ENCODE measurements around the gene KLK14.

The KLK14 gene, protein sequence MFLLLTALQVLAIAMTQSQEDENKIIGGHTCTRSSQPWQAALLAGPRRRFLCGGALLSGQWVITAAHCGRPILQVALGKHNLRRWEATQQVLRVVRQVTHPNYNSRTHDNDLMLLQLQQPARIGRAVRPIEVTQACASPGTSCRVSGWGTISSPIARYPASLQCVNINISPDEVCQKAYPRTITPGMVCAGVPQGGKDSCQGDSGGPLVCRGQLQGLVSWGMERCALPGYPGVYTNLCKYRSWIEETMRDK

DNA sequence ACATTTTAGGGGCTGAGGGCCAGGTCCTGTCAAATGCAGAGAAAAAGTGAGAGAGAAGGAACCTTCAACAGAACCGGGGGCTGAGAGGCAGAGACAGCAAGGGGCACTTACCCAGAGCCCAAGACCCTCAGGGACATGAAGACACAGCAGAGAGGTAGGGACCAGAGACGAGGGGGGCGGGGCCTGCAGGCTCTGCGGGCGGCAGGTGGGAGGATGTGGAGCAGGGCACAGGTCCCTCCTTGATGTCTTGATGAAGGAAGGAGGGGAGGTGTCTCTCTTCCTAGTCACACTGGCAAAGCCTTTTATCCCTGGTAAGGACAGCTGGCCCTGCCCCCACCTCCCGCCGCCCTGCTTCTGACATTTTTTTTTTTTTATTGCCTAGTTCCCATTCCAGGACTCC, at the start of gene KLK14:
Gene KLK14 (minus strand): TSS at position 277 of the 400 bp plus-strand sequence. CDS start 273 bp downstream, at position 4.
- H3K4me3 ChIP-seq (ENCODE audit: low read depth, low read length): no peak within 1 kb of the TSS

DNA sequence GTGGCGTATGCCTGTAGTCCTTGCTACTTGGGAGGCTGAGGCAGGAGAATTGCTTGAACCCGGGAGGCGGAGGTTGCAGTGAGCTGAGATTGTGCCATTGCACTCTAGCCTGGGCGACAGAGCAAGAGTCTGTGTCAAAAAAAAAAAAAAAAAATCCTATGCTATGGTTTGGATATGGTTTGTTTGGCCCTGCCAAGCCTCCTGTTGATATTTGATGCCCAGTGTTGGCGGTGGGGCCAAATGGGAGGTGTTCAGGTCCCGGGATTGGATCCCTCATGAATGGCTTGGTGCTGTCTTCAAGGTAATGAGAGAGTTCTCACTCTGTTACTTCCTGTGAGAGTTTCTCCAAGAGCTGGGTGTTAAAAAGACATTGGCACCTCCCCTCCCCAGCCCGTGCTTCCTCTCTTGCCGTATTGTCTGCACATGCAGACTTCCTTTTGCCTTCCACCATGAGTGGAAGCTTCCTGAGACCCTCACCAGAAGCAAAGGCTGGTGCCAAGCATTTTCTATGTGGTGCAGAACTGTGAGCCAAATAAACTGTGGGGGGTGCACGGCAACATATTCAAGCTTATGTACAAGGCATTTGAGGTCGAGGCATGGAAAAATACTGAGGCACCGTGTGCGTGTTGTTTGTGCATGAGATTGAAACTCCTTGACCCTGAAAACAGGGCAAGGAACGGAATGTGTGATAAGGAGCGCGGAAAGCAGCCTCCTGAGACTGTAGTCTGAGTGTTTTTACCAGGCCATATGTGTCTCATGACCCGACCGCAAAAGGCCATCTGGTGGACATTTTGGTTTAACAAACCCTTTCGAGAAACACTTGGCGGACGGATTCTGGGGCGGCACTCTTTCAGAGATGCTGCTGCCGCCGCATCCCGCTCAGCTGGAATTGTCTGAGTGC, 49.3 kb upstream of the KLK14 start:
- H3K4me3 ChIP-seq (ENCODE audit: low read depth, low read length): no peak overlapping the region

DNA sequence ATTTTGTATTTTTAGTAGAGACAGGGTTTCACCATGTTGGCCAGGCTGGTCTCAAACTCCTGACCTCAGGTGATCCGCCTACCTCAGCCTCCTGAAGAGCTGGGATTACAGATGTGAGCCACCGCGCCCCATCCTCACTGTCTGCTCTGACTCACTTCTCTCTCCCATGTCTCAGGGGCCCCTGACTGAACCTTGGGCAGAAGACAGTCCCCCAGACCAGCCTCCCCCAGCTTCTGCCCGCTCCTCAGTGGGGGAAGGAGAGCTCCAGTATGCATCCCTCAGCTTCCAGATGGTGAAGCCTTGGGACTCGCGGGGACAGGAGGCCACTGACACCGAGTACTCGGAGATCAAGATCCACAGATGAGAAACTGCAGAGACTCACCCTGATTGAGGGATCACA, 47.0 kb upstream of the KLK14 start:
- no peak overlapping the region for H3K4me3 ChIP-seq (ENCODE audit: low read depth, low read length)

DNA sequence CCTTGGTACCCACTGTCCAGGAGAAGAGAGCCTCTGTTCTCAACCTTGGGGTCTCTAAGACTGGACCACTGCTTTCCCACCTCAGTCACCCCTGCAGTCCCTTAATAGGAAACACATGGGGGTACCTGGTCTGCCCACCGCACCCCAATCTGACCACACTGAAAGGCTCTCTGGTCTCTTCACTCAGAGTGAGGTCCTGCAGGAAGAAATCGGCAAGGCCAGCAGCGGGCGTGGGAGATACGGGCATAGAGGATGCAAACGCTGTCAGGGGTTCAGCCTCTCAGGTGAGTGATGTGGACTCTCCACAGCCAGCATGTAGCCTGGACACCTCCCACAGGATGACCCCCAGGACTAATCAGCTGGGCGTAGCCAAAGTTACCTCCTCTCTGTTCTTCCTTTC, 45.5 kb upstream of the KLK14 start:
- no peak overlapping the region for H3K4me3 ChIP-seq (ENCODE audit: low read depth, low read length)

DNA sequence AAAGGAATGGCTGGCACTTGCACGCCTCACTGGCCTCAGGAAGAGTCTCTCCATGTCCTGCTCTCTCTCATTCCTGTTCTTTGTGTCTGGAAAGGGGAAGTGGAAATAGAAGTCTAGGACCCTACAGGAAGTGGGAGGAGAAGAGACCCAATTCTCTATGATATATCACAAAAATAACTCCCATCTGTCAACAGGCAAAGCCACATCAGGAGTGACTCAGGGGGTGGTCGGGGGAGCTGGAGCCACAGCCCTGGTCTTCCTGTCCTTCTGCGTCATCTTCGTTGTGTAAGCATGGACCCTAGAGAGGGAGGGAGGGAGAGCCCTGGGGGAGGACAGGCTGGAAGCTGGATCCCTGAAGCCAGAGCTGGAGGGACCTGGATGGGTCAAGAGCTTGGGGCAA, 45.1 kb upstream of the KLK14 start:
- no peak overlapping the region for H3K4me3 ChIP-seq (ENCODE audit: low read depth, low read length)

DNA sequence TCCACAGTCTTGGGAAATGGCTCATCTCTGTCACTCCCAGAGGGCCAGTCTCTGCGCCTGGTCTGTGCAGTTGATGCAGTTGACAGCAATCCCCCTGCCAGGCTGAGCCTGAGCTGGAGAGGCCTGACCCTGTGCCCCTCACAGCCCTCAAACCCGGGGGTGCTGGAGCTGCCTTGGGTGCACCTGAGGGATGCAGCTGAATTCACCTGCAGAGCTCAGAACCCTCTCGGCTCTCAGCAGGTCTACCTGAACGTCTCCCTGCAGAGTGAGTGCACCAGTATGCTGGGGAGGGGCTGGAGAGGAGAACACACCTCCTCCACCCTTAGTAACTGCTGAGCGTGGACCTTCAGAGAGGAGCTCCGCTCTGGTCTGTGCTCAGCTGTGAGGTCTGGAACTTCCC, 44.3 kb upstream of the KLK14 start:
- H3K4me3 ChIP-seq (ENCODE audit: low read depth, low read length): no peak overlapping the region

DNA sequence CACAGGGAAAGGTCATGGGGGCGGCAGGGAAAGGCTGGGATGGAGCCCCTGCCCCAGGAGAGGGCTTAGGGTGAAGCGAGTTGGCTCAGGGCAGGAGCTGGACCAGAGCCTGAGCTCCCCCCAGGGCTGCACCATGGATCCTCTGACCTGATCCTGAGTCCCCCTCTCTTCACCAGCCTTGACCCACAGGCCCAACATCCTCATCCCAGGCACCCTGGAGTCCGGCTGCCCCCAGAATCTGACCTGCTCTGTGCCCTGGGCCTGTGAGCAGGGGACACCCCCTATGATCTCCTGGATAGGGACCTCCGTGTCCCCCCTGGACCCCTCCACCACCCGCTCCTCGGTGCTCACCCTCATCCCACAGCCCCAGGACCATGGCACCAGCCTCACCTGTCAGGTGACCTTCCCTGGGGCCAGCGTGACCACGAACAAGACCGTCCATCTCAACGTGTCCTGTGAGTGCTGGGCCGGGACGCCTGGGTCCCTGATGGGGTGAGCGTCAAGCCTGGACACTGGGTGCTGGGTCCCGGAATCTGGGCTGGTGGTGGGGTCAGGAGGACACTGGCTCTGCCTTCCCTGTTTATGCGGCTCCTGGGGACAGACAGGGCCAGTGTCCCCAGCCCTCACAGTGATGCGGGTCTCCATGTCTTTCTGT, 42.9 kb upstream of the KLK14 start:
- H3K4me3 ChIP-seq (ENCODE audit: low read depth, low read length): no peak overlapping the region

DNA sequence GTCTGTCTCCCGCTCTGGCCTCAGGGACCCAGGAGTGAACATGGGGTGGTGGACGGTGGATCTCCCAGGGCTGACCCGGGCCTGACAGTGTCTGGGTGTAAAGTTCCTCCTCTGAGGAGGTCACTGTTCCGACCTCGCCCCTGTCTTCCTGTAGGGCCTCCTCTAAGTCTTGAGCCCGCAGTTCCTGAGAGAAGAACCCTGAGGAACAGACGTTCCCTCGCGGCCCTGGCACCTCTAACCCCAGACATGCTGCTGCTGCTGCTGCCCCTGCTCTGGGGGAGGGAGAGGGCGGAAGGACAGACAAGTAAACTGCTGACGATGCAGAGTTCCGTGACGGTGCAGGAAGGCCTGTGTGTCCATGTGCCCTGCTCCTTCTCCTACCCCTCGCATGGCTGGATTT, 42.0 kb upstream of the KLK14 start, which contains the start of gene SIGLEC9:
Gene SIGLEC9 (plus strand): TSS at position 178 of the 400 bp plus-strand sequence. CDS start 69 bp downstream, at position 247.
- no peak within 1 kb of the TSS for H3K4me3 ChIP-seq (ENCODE audit: low read depth, low read length)

DNA sequence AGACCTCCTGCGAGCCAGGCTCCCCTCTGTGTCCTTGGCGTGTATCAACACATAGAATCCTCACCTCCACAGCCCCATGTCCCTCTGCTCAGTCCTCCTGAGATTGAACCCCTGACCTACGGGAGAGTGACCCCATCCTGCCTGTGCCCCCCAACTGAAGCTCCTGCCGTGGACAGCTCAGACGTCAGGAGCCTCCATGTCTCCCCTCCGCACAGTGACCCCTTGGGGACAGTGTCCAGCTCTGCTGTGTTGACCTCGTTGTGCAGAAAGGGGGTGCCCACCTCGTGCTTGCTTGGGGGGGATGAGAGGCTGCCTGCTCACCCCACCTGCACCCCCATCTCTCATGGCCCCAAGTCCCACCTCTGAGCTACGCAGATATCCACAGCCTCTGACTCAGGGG, 41.5 kb upstream of the KLK14 start:
- H3K4me3 ChIP-seq (ENCODE audit: low read depth, low read length): no peak overlapping the region

DNA sequence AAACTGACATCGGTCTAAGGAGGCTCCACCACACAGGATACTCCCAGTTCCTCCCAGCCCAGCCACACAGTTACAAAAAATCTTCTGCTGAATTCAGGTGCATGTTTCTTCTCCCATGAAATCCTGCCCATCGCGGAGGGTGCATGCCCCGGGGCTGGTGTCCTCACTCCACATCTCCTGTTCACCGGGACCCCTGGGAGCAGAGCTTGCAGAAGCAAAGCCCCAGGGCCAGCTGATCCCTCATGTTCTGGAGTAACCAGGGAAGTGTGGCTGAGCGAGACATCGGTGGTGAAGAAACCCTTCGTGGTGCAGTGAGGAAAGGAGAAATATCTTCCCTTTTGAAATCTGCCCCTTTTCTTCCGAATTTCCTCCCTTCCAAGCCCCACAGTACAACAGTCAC, 41.1 kb upstream of the KLK14 start:
- H3K4me3 ChIP-seq (ENCODE audit: low read depth, low read length): no peak overlapping the region

DNA sequence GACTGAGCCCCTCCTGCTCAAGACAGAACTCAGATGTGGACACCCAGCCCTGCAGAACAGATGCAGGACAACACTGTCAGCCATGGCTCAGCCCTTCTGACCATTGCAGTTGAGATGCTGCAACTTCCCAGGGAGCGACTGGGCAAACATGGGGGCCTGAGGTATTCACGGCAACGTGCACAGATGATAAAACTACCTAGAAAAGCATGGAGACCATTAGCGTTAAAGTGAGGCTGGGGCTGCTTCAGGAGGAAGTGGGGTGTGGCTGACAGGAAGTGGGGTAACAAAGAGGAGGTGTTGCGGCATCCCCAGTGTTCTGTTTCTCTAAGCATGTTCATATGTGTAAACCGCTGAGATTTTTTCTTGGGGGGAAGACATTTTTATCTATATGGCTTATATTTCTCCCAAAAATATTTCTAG, 40.7 kb upstream of the KLK14 start:
- H3K4me3 ChIP-seq (ENCODE audit: low read depth, low read length): no peak overlapping the region

DNA sequence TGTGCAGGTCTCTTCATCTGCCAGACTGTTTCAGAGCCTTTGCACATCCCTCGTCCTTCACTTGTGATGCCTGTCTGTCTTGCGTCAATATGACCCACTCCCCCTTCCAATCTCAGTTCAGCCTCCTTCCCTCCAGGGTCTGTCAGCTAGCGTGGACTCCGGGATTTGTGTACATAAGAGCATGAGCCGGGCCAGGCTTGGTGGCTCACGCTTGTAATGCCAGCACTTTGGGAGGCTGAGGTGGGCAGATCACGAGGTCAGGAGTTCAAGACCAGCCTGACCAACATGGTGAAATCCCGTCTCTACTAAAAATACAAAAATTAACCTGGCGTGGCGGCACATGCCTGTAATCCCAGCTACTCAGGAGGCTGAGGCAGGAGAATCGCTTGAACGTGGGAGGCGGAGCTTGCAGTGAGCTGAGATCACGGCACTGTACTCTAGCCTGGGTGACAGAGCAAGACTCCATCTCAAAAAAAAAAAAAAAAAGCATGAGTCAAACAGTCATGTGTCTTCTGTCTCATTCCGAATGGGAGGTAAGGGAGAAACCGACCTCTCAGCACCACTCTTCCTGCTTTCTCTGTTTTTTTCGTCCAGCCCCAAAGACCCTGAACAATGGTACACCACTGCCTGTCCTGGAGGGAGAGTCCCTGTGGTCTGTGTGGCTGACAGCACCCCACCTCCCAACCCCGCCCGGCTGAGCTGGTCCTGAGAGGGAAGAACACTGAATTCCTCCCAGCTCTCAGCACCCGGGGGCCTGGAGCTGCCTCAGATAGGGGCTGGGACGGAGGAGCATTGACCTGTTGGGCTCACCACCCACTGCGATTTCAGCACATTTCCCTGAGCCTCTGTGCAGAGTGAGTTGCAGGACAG, 39.7 kb upstream of the KLK14 start:
- no peak overlapping the region for H3K4me3 ChIP-seq (ENCODE audit: low read depth, low read length)

DNA sequence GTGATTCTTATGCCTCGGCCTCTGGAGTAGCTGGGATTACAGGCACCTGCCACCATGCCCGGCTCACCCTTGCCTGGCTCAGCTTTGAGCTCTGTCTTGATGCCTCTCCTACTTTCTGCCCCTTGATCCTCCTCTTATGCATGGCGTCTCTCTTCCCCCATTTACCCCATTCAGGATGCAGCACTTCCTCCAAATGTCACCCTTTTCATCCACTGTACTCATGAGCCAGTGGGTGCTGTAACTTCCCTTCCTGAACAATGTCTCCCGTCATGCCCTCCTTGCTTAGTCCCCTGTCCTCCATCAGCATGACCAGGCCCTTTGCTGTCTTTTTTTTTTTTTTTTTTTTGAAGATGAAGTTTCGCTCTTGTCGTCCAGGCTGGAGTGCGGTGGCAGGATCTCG, 38.6 kb upstream of the KLK14 start:
- no peak overlapping the region for H3K4me3 ChIP-seq (ENCODE audit: low read depth, low read length)

DNA sequence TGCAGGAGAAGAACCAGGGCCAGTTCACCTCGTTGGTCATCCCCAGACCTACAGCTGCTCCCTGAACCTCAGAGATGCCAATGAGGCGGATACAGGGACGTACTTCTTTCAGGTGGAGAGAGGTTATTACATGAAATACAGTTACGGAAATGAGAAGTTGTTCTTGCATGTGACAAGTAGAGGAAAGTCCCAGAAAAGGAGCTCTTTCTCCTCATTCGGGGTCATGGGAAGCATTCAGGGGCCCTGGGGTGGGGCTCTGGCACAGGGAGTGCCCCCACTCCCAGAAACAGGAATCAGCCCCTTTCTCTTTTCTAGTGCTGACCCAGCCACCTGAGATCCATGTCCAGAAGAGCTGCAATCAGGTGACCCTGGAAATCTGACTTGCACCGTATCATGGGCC, 37.5 kb upstream of the KLK14 start:
- no peak overlapping the region for H3K4me3 ChIP-seq (ENCODE audit: low read depth, low read length)

DNA sequence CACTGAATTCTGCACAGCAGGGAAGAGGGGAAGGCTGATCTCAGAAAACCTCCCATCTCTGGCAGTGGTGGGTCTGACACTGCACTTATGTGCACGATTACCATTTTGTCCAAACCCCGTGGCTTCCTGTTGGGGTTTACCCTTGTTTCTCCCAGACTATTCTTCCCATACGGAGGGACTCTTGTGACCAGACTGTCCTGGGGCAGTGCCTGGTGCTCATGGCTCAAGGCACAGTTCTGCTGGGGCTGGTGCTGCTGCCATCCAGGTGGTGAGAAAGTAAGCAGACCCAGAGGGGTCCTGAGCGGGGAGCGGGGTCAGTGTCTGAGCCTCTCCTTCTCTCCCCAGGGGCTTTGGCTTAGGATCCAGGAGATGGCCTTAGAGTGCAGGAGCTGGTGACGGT, 36.9 kb upstream of the KLK14 start:
- H3K4me3 ChIP-seq (ENCODE audit: low read depth, low read length): no peak overlapping the region

DNA sequence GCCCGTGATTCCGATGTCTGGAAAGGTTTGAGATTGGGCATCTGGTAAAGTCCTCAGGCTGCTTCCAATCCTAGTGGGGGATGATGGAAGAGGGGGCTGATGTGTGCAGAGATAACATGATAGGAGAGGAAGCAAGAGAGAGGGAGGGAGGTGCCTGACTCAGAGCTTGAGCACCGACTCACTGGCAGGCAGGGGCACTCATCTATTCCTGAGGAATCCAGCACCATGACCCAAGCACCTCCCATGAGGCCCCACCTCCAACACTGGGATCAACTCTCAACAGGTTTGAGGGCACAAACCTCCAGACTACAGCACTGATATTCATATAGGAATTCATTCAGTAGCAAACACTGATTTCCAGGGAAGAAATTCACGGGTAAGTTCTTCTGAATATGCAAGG, 36.4 kb upstream of the KLK14 start:
- H3K4me3 ChIP-seq (ENCODE audit: low read depth, low read length): no peak overlapping the region

DNA sequence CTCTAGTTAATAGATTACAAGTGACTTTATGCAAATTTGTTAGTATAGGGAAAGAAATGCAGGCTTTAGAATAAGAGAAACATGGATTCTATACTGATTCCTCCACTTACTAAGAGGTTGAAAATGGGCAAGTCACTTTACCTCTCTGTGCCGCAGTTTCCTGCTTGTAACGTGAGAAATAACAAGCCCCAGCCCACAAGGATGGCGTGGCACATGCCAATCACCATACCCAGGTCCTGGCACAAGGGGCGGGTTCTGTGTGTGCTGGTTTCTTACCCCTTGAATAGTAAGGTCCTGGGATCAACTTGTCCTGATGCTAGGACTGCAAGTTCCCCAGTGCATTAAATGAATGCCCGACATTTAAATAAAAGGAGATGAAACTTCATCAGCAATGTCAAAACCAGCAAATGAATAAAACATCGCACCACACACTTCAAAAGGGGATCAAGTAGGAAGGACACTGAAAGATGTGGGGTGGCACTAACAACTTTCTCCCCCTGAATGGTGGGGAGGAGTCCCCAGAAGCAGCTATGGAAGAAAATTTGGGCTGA, 34.1 kb upstream of the KLK14 start:
- H3K4me3 ChIP-seq (ENCODE audit: low read depth, low read length): no peak overlapping the region

DNA sequence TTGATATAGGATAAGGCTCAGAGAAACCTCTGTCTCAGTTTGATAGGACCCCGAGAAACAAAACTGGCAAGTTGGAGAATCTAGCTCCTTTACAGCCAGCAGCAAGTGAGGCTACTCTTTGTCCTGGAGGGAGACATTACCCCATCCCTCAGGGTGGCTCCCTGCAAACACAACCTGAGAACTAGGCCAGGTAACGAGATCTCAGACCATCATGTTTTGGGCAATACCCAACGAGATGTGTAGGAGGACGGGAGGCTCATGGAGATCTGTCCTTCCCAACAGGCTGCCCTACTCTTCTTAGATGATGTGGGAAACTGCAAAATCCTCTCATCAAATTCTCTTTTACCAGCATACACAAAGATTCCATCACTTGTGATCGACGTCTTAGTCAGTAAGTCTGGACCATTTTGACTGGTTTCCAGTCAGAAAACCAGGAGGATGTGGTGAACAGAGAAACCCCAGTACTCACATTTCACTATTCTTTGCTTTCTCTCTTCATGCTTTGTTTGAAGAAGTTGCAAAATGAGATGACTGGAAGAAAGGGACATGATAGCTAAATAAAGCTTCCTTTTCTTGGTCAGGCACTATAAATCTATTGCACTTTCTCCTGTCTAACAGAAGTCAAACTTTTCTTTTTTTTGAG, 31.5 kb upstream of the KLK14 start:
- no peak overlapping the region for H3K4me3 ChIP-seq (ENCODE audit: low read depth, low read length)

DNA sequence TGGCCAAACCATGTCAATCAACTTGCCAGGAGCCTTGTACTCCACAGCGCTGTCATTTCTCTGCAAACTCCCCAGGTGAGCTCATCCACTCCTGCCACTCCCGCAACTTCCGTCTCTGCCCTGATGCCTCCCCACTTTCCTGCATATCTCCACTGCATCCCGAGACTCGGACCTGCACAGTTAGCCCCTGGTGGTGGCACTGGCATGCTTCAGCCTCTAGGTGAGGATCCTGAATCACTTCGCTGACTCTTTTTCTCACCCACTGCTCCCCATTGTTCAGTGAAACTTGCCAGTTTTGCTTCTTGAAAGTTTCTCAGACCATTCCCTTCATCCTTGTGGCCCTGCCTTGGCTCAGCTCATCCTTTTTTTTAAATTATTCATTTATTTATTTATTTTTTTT, 28.9 kb upstream of the KLK14 start:
- H3K4me3 ChIP-seq (ENCODE audit: low read depth, low read length): no peak overlapping the region

DNA sequence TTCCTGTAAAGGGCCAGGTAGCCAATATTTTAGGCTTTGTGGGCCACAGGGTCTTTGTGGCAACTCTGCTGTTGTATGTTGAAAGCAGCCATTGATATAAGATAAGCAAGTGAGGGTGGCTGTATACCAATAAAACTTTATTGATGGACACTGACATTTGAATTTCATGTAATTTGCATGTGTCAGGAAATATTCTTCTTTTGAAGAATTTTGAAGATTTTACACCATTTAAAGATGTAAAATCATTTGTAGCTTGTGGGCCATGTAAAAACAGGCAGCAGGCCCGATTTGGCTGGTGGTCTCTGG, 27.9 kb upstream of the KLK14 start:
- H3K4me3 ChIP-seq (ENCODE audit: low read depth, low read length): no peak overlapping the region

All from iPS-11a (cell line).